HG03066 (cell line): Measurements from ENCODE around the gene RASSF8.

Source experiments
- ATAC-seq: cut with Tn5 transposase; IDR thresholded peaks from one replicate; pipeline ENCODE4 v1.9.1; 2021; ENCODE audit warnings: low read depth; ENCODE audit not compliant: unreplicated experiment

Gene RASSF8

GRCh38 chr12:26026713-26027112 lies 68.2 kb downstream of the RASSF8 start:
- no peak for ATAC-seq

GRCh38 chr12:26027401-26027800 lies 68.9 kb downstream of the RASSF8 start:
- ATAC-seq: no peak

DNA sequence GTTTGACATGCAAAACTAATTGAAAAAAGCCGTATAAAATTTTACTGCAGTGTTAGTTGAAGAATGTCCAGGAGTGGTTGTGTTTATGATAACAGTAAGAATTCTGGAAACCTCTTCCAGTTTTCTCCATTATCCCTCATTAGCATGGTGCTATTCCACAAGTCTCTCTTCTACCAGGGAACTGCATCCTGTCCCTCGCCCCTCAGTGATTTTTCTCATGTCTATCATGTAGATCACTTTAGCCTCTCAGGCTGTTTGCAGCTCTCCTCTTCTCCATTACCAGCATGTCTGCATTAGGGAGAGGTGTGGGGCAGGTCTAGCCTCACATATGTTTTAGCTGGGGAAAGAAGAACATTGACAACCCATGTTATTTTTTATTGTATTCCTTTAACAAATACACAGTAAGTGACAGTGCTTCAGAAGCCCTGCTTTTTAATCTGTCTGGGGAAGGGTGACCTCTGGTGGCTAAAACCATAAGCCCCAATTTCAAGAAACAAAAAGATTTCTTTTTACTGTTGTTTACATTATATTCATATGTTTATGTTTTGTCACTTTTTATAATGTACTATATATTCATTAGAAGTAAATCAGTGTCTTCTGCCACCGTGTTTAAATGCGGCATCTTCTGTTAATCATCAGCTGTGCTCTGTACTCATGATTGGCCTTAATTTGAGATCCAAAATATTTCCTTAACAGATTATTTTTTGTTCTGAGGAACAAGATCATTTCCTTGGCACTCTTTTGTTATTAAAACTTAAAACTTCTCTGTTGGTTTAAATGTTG lies 70.7 kb downstream of the RASSF8 start:
- ATAC-seq: no peak

DNA sequence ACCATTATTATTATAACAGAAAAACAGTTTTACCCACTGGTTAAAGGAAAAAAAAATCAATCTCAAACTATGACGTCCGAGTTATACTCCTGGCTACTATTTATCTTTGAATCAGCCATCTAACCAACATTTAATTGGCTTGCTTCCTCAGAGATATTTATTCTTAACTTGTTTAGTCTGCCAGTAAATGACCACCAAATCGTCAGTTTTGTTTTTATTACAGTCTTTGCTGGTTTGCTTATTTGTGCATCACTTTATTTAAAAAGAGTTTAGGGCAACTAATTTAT lies 71.2 kb downstream of the RASSF8 start:
- no peak for ATAC-seq

DNA sequence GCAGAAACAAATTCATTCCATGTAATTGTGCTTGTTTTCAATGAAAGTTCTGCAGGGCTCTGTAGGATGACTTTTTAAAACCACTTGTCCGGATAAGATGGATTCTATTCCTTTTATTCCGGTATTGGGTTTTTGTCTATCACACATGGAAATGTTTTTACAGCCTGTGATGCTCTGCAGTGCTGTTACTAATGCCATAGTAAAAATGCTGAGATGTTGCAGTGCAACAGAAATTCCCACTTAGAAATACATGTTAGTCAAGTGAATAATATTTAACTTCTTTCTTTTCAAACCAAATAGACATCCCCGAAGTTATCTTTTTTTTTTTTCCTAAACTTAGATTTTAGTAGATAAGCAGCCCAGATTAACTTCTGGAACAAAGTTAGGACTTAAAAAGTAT lies 71.9 kb downstream of the RASSF8 start:
- ATAC-seq: no peak

- ATAC-seq: no peak
Measured at GRCh38 chr12:26031318-26031717, 72.8 kb downstream of the RASSF8 start.

- ATAC-seq: no peak
Measured at GRCh38 chr12:26031827-26032226, 73.3 kb downstream of the RASSF8 start.

DNA sequence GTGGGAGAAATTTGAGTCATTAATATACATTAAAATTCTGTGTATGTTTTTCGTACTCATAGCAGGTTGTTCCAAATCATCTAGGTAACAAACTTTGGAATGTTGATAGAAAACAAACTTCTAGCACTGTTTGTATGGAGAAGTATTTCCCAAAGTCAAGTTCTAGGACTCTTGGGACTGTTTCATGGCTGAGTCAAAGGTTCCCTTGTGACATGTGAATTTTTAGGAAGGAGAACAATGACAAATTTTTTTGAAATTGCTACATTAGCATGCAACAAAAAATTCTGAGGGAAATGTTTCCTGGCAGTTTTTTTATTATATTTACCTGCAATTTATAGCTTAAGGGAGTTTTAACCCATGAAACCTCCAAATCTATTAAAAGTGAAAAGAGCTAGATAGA lies 73.8 kb downstream of the RASSF8 start:
- no peak for ATAC-seq

GRCh38 chr12:26032719-26033241 lies 74.3 kb downstream of the RASSF8 start:
- ATAC-seq: no peak

DNA sequence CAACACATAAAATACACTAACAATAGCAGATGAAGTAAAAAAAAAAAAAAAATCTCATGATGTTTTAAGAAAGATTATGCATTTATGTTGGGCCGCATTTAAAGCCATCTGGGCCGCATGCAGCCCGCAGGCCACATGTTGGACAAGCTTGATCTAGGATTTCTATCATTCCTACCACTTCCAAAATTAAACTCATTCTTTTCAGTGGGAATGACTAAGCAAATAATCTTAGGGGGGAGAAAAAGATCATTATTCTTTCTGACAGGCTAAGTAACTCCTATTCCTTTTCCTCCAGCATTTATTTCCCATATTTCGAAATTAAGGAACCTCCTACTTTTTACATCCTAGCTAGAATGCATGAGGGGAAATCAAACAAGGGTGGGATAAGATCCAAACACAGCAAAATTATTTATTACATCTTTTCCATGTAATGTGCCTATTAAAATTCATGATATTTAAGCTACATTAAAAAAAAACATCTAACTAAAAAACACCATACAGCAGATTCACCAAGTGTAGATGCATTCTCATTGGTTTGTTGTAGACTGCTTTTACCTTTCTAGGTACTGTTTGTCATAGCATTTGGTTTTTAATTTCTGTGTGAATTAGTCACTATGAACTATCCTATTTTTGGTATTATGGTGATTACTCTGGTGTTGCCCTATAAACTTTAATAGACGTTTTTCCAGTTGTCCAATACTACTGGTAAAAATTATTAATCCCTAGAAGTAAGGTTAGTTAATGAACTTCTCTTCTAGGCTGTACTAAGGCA lies 76.1 kb downstream of the RASSF8 start:
- ATAC-seq: no peak

GRCh38 chr12:26036877-26037276 lies 78.4 kb downstream of the RASSF8 start:
- ATAC-seq: no peak

GRCh38 chr12:26037615-26038220 lies 79.2 kb downstream of the RASSF8 start:
- no peak for ATAC-seq

- ATAC-seq: no peak
Measured at GRCh38 chr12:26042645-26043044, 84.2 kb downstream of the RASSF8 start.

- ATAC-seq: no peak
Measured at GRCh38 chr12:26043135-26044006, 84.9 kb downstream of the RASSF8 start.

GRCh38 chr12:26044007-26044394 lies 85.5 kb downstream of the RASSF8 start:
- ATAC-seq: no peak

- no peak for ATAC-seq
Measured at GRCh38 chr12:26044592-26044991, 86.1 kb downstream of the RASSF8 start.

- ATAC-seq: no peak
Measured at GRCh38 chr12:26046203-26046602, 87.7 kb downstream of the RASSF8 start.

GRCh38 chr12:26046906-26047305 lies 88.4 kb downstream of the RASSF8 start:
- ATAC-seq: no peak

DNA sequence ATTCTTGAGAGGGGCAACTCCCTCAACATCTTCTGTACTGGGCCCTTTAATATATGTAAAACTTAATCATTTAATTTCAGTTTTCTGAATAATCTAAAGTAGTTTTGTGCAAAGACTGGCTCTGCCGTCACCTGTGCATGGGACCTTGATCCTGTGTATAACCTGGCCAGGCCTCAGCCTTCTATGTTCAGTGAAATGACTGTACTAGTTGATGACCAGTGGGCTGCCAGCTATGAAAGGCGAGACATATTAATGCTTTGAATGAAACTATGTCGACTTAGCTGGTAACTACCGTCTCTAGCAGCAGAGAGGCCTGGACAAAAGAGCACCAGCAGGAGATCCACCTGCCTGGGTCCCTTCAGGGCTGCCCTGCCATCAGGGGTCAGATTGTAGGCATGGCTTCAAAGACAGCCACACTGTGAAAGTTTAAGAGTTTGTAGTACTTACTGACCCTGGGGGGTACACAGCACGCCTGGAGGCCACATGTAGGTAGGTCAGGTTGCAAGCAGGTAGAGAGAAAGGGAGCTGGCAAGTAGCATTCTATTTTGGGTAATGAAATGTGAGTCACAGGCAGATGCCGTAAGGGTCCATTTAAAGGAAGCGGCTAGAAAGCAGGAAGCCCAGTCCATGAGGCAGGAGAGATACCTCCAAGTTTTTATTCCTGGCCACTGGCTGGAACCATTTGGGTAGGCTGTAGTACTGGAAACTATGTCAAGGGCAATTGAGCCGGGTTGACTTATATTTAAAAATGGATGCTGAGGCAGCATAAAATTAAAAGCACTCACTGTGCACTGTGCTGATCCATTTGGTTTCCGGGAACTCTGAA lies 89.1 kb downstream of the RASSF8 start:
- no peak for ATAC-seq

GRCh38 chr12:26052652-26053051 lies 94.2 kb downstream of the RASSF8 start:
- ATAC-seq: no peak
